HL-60/S4 treated with retinoic acid at 250 ng/mL for 4 days and 3 days (cell line): ENCODE results near the gene TRNAU1AP.
"Not testable (repeated sequence)": the region's sequence is repeated elsewhere in the genome, so short reads cannot be mapped to it uniquely, and the experiment has no call there.

Experiments used
- in situ Hi-C: fragments of 300-500 bp; cut with MboI; formaldehyde crosslinking; loops from 2 replicates; pipeline ENCODE4 v1.7.0; 2022; ENCODE audit warnings: low sequenced_read_pairs

The TRNAU1AP gene

GRCh38 chr1:28552758-28553663 is at the start of gene TRNAU1AP:
Gene TRNAU1AP, plus strand, starts transcription at chr1:28553085. Its CDS starts 26 bp downstream, at chr1:28553111.
- in situ Hi-C loops: no loop called here

- in situ Hi-C loops: no loop called here
These were observed 49.8 kb upstream of the TRNAU1AP start for GRCh38 chr1:28503117-28503516.

GRCh38 chr1:28505406-28506187 is 47.3 kb upstream of the TRNAU1AP start, which contains the start of gene RCC1:
Gene RCC1, plus strand, starts transcription at chr1:28506043. Its CDS starts 23,824 bp downstream, at chr1:28529867.
- in situ Hi-C loops: no loop called here

GRCh38 chr1:28506907-28507246 is 46.0 kb upstream of the TRNAU1AP start:
- in situ Hi-C loops: no loop called here

DNA sequence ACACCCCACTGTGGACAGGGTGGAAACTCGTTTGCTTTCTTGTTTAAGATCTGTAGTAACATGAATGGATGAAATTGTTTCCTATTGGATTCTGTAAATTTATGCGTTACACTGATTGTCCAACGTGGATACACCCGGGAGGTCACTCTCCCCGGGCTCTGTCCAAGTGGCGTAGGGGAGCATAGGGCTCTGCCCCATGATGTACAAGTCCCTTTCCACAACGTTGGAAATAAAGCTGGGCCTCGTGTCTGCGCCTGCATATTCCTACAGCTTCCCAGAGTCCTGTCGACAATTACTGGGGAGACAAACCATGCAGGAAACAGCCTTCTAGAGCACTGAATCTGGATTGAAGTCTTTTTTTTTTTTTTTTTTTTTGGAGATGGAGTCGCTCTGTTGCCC is 45.6 kb upstream of the TRNAU1AP start:
- in situ Hi-C loops: no loop called here

DNA sequence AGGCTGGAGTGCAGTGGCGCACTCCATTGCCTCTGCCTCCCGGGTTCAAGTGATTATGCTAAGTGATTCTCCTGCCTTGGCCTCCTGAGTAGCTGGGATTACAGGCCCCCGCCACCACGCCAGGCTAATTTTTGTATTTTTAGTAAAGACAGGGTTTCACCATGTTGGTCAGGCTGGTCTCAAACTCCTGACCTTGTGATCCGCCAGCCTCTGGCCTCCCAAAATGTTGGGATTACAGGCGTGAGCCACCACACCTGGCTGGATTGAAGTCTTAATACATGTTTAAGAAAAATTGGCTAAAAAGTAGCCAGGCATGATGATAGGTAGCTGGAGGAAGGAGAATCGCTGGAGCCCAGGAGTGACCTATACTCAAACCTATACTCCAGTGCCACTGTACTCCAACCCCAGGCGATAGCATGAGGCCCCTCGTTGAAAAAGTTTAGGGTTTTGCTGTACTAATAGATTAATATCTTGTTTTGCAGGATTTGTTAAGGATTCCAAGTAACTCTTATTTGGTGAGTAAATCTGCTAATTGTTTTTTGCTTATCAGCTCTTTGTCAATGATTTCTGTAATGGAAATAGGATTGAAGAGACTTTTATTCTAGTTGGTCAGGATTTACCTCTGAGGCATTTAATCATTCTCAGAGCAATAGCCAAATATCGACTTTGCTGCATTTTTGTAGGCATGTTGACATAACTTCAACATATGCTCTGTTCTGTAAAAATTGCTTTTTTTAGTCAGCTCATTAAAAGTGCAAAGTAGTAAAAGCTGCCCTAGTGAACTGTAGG is 45.0 kb upstream of the TRNAU1AP start:
- in situ Hi-C loops: no loop called here

GRCh38 chr1:28508435-28508754 is 44.5 kb upstream of the TRNAU1AP start:
- in situ Hi-C loops: no loop called here

GRCh38 chr1:28509705-28510272 is 43.1 kb upstream of the TRNAU1AP start:
- in situ Hi-C loops: no loop called here

DNA sequence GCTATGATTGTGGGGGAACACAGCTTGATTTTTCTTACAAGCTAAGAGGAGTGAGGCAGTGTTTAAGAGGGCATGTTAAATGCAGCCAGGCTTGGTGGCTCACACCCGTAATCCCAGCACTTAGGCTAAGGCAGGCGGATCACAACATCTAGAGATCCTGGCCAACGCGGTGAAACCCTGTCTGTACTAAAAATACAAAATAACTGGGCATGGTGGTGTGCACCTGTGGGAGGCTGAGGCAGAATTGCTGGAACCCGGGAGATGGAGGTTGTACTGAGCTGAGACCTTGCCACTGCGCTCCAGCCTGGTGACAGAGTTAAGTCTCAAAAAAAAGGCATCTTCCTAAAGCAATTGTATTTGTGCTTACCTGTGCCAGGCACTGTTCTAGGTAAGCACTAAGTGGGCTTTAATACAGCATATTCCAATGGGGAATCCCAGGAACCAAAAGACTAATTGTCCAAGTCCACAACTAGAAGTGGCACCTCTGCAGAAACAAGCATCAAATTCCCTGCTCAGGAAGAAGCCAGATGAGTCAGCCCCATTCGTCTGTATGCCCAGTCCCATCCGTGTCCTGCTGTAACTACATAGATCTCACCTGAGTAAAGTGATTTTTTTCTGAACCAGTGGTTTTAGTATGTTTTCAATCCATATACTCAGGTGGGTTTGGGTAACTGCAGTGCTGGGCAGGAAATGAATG is 42.5 kb upstream of the TRNAU1AP start:
- in situ Hi-C loops: no loop called here

DNA sequence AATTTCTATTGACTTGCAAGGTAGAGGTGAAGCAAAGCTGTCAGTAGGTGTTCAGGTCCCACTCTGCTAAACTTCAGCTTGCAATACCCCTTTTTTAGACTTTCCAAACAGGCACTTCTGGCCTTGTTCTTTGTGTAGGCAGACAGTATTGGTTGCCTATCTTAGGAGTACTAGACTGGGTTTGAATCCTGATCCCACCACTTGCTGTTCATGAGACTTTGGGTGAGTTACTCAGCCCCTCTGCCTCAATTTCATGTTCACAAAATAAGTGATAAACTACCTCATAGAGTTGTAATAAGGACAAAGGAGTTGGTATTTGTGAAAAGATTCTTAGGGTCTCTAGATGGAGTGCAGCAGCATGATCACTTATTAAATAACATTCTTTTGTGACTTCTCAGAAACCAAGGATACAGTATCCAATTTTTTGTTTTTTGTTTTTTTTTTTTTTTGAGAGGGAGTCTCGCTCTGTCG is 41.9 kb upstream of the TRNAU1AP start:
- in situ Hi-C loops: no loop called here

DNA sequence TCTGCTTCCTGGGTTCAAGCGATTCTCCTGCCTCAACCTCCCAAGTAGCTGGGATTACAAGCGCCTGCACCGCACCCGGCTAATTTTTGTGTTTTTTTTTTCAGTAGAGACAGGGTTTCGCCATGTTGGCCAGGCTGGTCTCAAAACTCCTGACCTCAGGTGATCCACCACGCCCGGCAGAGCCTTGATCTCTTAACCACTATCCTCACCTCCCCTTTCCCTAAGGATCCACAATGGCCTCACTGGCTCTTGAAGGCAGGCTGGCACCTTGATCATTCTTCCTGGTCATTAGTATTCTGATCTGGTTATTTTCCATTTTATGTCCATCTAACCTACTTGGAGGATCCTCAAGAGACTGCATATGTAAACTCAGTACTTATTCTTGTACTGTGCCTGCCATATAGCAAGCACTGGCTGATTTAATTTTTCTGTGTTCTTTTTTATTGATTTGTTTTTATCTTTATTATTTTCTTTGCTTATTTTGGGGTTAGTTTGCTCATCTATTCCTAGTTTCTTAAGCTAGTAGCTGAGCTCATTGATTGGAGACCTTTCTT is 40.8 kb upstream of the TRNAU1AP start:
- in situ Hi-C loops: no loop called here

- in situ Hi-C loops: not testable (repeated sequence)
These were observed 38.4 kb upstream of the TRNAU1AP start for GRCh38 chr1:28514445-28514933.

DNA sequence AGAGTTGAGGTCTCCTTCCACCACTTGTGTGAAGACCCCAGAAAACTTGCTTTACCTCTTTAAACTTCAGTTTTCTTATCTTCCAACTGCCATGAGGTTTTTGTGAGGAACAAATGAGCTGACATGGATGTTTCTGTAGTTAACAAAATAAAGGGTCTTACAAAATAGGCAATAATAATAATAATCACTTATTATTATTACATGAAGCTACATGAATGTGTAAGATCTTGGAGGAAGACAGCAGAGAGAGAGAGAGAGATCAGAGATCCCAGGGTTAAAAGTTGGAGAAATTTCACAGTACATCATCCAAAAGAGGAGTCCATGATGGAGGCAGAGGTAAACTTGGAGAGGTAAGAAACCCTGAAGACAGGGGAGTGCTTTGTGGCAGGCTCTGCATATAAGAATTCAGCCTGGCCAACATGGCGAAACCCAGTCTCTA is 36.3 kb upstream of the TRNAU1AP start:
- in situ Hi-C loops: no loop called here

- in situ Hi-C loops: no loop called here
These were observed 35.3 kb upstream of the TRNAU1AP start for GRCh38 chr1:28517649-28517999.

DNA sequence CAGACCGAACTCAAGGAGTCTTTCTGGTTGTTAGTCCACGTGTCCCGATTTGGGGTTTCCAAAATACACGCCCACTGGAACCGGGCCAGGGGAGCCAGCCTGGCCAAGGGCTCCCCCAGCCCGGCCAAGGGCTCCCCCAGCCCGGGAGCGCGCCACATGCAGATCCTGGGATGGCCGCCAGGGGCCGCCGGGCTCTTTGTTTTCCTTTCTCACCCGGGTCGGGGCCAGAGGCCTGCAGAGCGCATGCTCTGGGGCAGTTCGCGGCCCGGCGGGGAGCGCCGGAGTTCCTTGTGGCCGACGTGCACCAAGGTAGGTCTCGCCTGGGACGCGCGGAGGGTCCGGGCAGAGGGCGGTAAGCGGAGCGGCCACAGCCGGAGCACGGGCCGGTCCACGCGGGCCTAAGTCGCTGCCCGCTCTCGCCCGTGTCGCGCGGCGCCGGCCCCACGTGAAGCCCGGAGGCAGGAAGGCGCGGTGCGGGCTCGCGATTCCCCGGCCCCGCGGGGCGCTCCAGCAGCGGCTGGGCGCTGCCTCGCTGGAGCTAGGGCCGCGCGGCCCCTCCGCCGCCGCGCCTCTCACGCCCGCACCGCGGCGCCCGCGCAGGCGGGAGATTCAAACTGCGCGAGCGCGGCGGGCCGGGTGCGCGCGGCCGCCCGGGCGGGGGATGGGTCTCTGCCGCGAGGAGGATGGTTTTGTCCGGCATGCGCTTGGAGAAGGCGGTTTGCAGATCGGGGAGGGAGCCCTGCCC is 34.7 kb upstream of the TRNAU1AP start:
- in situ Hi-C loops: no loop called here

GRCh38 chr1:28518745-28519341 is 34.0 kb upstream of the TRNAU1AP start:
- in situ Hi-C loops: no loop called here

GRCh38 chr1:28519946-28520725 is 32.7 kb upstream of the TRNAU1AP start:
- in situ Hi-C loops: no loop called here

GRCh38 chr1:28520796-28521195 is 32.1 kb upstream of the TRNAU1AP start:
- in situ Hi-C loops: not testable (repeated sequence)
